ENCODE results near the gene SLC39A11.
"Not testable (repeated sequence)": the region's sequence is repeated elsewhere in the genome, so short reads cannot be mapped to it uniquely, and the experiment has no call there.

The SLC39A11 gene

GRCh38 chr17:72927760-72928159, 164.7 kb downstream of the SLC39A11 start:
- DNase-seq (ENCODE audit: low read depth in 4 of 4, low spot score in 1 of 4) = no peak

- DNase-seq (ENCODE audit: low read depth in 4 of 4, low spot score in 1 of 4) = no peak
These were observed 165.3 kb downstream of the SLC39A11 start for GRCh38 chr17:72927146-72927545.

GRCh38 chr17:72926171-72926570, 166.3 kb downstream of the SLC39A11 start:
- no peak for DNase-seq (ENCODE audit: low read depth in 4 of 4, low spot score in 1 of 4)

- DNase-seq (ENCODE audit: low read depth in 4 of 4, low spot score in 1 of 4) = no peak
These were observed 168.3 kb downstream of the SLC39A11 start for GRCh38 chr17:72924196-72924595.

- DNase-seq (ENCODE audit: low read depth in 4 of 4, low spot score in 1 of 4) = no peak
These were observed 170.3 kb downstream of the SLC39A11 start for GRCh38 chr17:72922219-72922618.

GRCh38 chr17:72921347-72922054, 171.0 kb downstream of the SLC39A11 start:
- no peak for DNase-seq (ENCODE audit: low read depth in 4 of 4, low spot score in 1 of 4)

- no peak for DNase-seq (ENCODE audit: low read depth in 4 of 4, low spot score in 1 of 4)
These were observed 172.0 kb downstream of the SLC39A11 start for GRCh38 chr17:72920513-72920912.

GRCh38 chr17:72916991-72917390, 175.5 kb downstream of the SLC39A11 start:
- no peak for DNase-seq (ENCODE audit: low read depth in 4 of 4, low spot score in 1 of 4)

- DNase-seq (ENCODE audit: low read depth in 4 of 4, low spot score in 1 of 4) = no peak
These were observed 176.8 kb downstream of the SLC39A11 start for GRCh38 chr17:72915625-72916081.

GRCh38 chr17:72913142-72913682, 179.3 kb downstream of the SLC39A11 start:
- DNase-seq (ENCODE audit: low read depth in 4 of 4, low spot score in 1 of 4) = no peak

GRCh38 chr17:72906306-72906705, 186.2 kb downstream of the SLC39A11 start:
- no peak for DNase-seq (ENCODE audit: low read depth in 4 of 4, low spot score in 1 of 4)

GRCh38 chr17:72903522-72903921, 189.0 kb downstream of the SLC39A11 start:
- DNase-seq (ENCODE audit: low read depth in 4 of 4, low spot score in 1 of 4) = no peak

GRCh38 chr17:72901657-72902056, 190.8 kb downstream of the SLC39A11 start:
- DNase-seq (ENCODE audit: low read depth in 4 of 4, low spot score in 1 of 4) = no peak

GRCh38 chr17:72901083-72901482, 191.4 kb downstream of the SLC39A11 start:
- no peak for DNase-seq (ENCODE audit: low read depth in 4 of 4, low spot score in 1 of 4)

- DNase-seq (ENCODE audit: low read depth in 4 of 4, low spot score in 1 of 4) = no peak
These were observed 191.9 kb downstream of the SLC39A11 start for GRCh38 chr17:72900654-72900971.

GRCh38 chr17:72898725-72899124, 193.8 kb downstream of the SLC39A11 start:
- no peak for DNase-seq (ENCODE audit: low read depth in 4 of 4, low spot score in 1 of 4)

GRCh38 chr17:72896288-72896687, 196.2 kb downstream of the SLC39A11 start:
- not testable (repeated sequence) for DNase-seq (ENCODE audit: low read depth in 4 of 4, low spot score in 1 of 4)

- no peak for DNase-seq (ENCODE audit: low read depth in 4 of 4, low spot score in 1 of 4)
These were observed 200.9 kb downstream of the SLC39A11 start for GRCh38 chr17:72891627-72892026.

- DNase-seq (ENCODE audit: low read depth in 4 of 4, low spot score in 1 of 4) = no peak
These were observed 201.8 kb downstream of the SLC39A11 start for GRCh38 chr17:72890711-72891110.

- DNase-seq (ENCODE audit: low read depth in 4 of 4, low spot score in 1 of 4) = no peak
These were observed 204.6 kb downstream of the SLC39A11 start for GRCh38 chr17:72887917-72888316.

GRCh38 chr17:72887322-72887721, 205.2 kb downstream of the SLC39A11 start:
- DNase-seq (ENCODE audit: low read depth in 4 of 4, low spot score in 1 of 4) = no peak

GRCh38 chr17:72886622-72887021, 205.9 kb downstream of the SLC39A11 start:
- no peak for DNase-seq (ENCODE audit: low read depth in 4 of 4, low spot score in 1 of 4)

- DNase-seq (ENCODE audit: low read depth in 4 of 4, low spot score in 1 of 4) = no peak
These were observed 208.4 kb downstream of the SLC39A11 start for GRCh38 chr17:72884066-72884465.

Measured in stimulated activated CD4-positive, alpha-beta T cell treated with anti-CD3 and anti-CD28 coated beads, Interleukin-1b, Interleukin-23, amount 100 ng/mL, for 24 hours (primary cell).